HG02588 (cell line): ENCODE measurements around the gene ANGPTL2.

Source experiments
- ATAC-seq: cut with Tn5 transposase; IDR thresholded peaks from one replicate; pipeline ENCODE4 v1.9.1; 2021; ENCODE audit warnings: mild to moderate bottlenecking, moderate library complexity; ENCODE audit not compliant: unreplicated experiment

The ANGPTL2 gene

DNA sequence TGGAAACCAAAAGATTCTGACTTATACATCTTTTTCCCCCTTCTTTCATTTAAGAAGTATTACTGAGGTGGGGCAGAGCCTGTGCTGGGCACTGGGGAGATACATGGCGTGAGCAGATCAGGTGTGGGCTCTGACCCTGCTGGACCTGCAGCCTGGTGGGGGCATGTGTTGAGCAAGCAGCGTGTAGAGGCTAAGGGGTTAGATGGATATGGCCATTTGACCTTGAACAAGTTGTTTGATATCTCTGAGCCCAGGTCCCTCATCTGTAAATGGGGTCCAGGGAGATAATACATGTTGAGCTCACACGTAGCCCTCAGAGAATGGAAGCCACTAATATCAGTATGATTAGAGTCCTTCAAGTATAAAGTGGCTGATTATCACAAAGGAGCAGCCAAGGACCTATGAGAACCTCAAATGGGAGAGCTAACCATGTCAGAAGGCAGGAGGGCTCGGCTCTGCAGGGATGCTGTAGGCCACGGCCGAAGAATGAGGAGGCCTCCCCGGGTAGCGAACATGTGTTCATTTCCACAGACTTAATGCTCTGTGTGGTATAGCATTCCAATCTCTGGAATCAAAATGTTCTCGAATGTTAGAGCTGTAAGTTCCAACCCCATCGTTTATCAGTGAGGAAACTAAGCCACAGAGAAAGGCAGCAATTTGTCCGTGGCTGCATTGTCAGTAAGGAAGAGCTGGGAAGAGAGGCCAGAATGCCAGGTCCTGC is 15.4 kb upstream of the ANGPTL2 start:
- no peak for ATAC-seq

DNA sequence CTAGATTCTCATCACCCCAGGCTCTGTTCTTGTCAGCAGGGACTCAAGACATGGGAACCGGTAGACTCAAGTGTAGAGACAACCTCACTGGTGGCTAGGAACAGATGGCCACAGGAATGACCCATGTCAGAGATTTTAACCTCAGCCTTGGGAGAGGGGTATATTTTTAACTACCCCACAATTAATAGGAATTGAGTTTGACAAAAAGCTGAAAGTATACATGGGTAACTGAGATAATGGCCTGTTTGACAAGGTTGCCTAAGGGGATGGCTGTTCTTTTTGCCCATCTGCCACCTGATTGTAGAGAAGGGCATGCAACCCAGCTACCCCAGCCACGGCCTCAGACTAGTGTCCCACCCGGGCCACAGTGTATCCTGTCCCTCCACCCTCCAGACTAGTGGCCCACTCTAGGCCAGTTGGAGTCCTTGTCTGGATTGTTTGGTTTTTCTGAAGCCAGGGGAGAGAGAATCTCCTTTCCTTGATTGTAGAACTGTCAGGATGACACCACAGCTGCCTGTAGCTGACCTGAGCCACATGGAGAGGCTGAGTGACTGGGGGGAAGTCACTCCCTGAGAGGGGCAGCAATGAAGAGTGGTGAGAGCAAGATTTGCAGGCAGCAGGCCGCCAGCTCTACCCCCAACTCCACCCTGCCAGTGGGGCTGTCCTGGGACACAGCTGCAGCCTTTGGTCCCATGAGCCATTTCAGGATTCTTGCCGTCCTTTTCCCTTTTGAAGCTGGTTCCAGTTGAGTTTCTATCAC is 14.6 kb upstream of the ANGPTL2 start:
- no peak for ATAC-seq

DNA sequence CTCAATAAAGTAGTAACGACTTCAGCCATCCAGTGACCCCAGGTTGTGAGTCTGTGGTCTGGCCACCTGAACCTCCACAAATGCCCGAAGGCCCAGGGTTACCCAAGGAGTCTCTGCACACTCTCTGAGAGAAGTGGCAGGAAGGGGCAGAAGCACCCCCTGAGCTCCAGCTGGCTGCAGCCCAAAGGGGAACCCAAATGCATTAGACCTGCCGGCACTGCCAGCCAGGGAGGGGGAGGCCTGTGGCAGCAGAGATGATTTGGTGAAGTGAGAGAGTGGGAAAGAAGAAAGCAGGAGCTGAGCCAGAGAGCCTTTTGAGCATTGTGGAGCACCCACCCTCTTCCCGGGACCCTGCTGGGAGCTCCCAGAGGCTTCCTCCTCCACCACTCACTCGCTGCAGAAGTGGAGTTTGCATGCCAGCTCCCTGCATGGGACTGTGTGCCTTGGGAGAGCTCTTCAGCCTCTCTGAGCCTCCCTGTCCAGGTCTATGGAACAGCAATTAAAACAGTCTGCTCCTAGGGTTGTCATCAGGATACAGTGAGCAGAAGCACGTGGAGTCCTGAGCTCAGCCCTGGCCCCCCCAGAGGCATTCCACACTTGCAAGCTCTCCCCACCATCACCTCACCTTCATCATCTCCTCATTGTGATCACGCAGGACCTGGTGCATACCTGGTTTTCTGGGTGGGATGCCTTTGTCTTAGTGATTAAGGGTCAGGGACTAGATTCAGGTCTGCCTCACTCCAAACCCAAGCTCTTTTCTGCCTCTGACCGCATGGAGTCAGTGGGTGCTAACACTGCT is 13.8 kb upstream of the ANGPTL2 start:
- ATAC-seq = no peak

DNA sequence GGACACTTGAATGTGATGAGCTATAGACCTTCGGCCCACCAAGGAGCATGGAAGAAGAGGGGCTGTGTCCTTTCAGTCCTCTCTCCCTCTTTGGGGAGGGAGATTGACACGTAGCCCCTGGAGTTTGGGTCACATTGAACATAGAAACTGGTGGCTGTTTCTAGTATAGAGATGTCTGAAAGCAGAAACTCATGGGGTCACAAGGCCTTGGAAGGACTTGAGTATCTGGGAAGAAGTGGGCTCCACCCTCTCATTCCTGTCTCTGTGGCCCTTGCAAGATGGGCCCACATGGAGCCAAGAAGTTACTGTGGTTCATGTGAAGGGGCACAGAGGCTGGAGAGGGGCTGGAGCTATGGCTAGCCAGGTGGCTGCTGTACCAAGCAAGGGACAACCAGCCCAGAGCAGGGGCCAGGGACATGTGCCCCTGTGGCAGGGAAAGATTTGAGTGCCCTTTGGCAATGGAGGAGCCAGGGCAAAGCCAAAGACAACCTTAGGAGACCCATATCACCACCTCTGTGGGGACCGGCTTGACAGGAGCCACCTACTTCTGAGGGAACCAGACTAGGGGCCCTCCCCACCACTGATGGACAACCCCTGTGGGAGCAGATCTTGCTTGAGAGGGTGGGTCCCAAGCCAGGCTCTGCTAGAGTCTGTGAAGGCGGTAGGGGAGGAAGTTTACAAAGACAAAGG is 12.8 kb upstream of the ANGPTL2 start:
- no peak for ATAC-seq

DNA sequence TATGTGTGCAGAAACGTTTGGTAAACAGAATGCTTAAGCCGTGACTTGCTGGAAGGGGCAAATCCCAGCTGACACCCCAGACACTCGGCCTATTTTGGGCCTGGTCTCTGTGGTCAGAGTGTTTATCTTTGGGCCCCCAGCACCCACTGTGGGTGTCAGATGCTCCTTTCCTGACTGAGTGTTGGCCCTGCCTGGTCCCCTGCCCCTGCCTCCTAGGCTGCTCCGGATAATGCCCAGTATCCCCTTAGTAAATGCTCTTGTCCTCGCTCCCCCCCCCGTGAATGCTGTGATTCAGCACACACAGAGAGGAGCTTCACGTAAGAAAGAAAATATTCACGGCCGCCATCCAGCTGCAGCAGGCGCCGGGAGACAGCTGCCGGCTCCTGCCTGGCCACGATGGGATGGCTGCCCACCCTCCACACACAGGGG is 11.3 kb upstream of the ANGPTL2 start:
- ATAC-seq = no peak

DNA sequence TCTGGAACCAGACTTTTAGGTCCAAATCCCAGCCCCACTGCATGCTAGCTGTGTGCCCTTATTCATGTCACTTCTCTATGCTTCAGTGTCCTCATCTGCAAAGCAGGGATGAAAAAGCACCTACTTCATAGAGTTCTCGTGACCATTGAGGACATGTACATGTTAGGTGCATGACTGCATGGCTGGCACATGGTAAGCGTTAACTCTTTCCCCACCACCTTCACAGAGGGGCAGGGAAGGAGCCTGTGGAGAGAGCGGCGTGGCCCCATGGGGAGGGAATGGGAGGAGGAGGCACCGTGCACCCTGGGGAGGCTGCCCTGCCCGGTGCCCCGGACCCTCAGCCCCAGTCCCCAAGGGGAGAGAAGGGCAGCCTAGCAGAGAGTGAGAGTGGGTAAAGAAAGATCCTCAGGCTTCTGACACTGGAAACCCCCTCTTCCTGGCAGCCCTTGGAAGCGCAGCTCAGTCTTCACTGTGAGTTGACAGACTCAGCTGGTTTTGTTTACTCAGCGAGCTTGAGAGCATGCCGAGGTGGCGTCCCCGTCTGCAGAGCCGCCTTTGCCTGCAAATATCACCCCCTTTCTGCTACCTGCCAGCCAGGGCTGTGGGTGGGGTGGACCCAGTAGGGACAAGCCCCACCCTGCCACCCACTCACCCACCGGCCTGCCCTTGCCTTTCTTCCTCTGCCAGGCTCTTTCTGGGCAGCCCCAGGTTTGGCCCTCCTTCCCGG is 10.6 kb upstream of the ANGPTL2 start:
- no peak for ATAC-seq

DNA sequence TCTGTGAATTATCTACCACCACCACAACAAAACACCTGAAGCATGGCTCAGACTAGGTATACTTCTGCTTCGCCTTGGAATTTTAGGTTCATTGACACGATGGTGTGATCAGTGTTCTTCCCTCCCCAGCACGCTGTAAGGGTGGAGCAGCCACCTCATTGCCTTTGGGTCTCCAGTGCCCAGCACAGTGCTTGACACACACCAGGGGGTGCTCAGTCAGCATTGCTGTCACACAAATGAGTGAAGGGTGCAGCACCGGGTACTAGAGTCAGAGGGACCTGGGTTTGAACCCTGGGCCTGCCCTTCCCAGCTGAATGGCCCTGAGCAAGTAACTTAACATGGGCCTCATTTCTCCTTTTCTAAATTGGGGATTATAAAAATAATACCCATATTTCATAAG is 9.9 kb upstream of the ANGPTL2 start:
- no peak for ATAC-seq

DNA sequence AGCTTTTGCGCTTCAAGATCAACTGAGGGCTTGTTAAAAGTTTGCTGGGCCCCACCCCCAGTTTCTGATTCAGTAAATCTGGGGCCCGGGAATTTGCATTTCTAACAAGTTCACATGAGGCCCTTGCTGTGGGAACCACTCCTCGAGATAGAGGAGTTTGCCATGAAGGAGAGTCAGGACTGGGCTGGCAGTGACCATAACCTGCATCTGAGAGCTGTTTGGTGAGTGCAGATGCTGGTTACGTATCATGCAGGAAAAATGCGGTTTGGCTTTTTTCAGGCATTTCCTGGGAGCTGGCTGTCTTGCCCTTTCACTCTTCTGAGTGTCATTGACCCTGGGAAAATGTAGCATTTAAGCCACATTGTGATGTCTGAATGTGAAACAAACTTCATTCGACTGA is 9.4 kb upstream of the ANGPTL2 start:
- ATAC-seq = no peak

DNA sequence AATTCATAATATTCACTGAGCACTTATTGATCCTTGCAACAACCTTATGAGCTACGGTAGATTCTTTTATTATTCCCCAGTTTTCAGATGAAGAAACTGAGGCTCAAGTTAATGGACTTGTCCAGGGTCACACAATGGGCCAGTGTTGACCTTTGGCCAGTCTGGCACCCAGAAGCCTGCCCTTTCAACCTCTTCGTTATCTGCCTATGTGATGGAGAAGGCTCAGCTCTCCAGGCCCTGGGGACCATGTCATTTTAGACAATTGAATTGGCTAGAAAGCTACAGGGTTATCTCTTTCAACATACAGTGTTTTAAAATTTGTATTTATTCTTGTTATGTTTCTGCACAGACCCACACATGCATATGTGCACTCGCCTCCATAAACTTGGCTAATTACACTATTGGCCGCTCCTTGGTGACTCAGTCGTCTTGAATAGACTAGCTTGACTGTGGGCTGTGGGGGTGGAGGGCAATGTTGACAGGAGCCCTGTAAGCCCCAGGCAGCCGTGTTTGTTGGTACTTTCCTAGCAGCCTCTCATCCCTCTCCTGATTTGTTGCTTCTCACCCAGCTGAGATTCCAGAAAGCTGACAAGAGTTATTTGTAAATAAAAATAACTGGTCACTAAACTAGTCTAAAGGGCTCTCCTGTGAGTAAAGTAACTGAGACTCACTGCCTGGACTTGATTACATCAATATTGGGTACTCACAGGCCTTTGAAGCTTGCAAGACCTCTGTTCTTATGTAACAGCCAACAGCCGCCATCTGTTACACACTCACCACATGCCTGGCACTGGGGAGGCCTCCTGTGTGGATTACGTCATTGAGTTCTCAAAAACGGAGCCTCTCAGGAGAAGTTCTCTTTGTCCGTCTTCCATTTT is 8.5 kb upstream of the ANGPTL2 start:
- ATAC-seq = no peak

DNA sequence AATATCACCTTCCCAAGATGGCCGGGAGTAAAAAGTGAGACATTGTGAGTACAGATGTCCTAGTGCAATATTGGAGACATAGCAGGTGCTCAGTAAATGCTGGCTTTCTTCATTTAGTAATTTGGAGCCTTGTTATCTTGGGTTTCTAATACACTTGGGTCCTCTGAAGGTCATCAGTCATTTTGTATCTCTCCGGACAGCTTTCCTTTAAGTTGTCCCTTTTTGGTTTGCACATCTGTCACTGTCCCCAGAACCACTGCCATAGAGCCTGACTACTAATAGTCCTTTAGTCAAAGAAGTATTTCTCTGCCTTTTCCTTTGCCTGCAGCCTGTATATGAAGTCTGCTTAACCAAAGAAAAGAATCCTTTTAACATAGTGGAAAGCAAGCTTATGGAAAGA is 7.8 kb upstream of the ANGPTL2 start:
- ATAC-seq = no peak

DNA sequence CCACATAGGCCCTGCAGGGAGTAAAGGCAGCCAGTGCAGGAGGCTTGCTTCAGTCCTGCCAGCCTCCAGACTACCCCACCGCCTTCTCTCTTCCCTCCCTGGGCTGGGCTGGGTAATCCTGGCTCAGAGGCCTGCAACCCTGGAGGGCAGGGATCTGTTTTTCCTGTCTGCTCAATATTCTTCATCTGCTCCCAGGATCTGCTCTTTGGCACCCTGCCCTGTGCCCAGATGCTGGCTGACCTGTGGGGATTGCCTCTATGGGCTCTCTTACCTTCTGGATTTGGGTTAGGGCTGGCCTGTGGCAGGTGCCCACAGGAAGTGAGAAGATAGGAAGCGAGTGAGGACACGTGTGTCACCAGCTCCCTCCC is 7.3 kb upstream of the ANGPTL2 start:
- ATAC-seq = no peak

DNA sequence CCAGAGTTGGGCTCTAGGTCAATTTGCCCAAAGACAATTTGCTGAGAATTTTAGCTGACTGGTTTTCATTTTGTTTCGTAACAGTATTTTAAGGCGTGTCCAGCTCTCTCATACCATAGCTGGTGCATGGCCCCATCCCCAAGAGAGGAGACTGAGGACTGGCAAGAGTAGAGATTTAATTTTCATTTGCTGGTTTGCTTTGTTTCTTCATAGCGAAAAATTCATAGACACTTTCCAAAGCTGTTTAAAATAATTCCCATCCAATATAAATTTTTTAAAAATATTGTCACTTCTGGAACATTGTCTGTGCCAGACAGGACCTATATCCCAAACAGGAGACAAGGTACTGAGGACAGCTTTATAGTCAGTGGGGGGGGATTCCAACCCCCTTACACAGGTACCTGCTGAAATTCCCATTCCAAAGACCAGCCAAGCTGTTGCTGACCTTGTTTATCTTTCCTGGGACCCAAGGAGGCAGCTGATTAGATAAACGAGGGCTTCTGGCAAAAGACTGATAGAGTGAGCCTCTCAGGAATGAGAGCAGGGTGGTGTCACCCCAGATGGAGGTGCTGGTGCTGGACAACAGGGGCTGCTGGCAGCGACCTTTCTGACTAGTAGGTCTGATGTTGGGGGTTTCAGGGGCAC is 6.8 kb upstream of the ANGPTL2 start:
- ATAC-seq = no peak

DNA sequence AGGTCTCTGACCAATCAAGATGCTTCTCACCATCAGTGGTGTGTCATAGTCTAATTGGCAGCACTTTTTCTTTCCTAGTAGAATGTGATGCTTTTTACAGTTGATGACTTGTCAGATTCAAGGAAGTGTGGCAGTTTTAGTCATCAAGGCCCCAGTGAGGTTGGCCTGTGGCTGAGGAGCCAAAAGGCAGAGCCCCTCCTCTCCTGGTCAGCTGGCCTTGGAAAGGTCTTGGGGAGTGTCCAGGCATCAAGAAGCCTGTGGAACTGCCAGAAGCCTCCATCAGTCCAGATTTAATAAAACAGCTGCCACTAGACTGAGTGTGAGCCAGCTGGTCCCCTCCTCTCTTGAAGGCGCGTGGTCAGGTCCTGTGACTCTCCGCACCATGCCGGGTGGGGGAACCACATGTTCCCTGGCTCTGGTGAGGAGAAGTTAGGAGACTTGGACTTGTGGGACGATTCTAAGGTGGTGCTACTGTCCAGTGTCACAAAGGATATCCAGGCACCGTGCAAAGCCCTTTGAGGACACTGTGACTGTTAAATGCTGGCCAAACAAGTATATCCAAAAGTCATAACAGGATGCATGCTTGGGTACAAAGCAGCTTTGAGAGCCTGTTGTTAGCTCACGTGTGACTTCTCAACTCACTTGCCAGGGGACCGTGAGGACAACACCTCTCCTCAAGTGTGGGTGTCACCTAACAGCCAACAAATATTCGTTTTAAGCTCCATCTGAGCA is 6.1 kb upstream of the ANGPTL2 start:
- ATAC-seq = no peak

DNA sequence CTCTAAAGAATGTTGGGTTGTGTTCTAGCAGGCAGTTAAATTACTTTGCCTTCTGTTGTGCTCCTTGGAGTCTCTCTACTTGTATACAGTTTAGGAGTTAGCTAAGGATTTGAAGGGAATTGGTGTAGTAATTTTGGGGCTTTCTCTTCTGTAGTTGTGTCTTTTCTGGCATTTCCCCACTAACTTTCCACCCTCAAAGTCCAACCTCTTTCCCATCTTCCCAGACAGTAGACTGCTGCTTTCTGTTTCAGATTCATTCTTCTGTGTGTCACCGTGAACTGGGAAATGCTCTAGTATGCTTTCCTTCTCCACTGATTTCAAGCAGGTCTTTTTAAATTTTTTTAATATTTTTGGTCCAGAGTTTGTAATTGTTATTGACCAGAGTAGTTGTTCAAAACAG is 4.5 kb upstream of the ANGPTL2 start:
- ATAC-seq = no peak

DNA sequence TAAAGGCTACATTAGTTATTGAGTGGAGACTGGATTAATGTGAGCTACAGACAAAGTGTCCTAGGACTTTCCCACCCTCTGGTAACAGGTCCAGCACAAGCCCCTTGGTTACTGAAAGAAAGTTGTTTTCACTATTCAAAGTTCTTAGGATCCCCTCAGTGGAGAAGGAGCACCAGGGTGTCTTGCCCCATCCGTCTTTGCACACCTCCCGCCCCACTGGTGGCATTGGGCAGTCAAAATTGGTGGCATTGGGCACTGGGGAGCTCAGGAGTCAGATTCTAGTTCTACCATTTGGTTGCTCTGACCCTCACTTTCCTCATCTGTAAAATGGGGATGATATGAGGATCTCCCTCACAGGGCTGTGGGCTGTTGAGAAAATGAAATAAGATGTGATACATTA is 2.4 kb upstream of the ANGPTL2 start:
- ATAC-seq = no peak

DNA sequence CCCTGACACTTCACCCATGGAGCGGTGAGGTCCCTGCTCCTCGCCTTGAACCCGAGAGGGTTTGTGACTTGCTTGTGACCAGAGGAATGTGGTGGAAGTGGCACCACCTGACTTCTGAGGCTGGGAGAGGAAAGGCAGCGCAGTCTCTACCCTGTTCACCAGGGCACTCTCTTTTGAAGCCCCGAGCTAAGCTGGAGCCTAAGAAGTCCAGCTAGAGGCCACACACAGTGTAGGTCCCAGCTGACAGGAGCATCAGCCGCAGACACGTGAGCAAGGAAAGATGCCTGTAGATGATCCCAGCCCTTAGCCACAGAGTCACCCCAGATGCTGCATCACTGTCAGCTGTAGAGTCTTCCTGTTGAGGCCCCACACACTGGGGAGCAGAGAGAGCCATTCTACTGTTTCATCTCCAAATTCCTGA is 1.7 kb upstream of the ANGPTL2 start:
- ATAC-seq = no peak

DNA sequence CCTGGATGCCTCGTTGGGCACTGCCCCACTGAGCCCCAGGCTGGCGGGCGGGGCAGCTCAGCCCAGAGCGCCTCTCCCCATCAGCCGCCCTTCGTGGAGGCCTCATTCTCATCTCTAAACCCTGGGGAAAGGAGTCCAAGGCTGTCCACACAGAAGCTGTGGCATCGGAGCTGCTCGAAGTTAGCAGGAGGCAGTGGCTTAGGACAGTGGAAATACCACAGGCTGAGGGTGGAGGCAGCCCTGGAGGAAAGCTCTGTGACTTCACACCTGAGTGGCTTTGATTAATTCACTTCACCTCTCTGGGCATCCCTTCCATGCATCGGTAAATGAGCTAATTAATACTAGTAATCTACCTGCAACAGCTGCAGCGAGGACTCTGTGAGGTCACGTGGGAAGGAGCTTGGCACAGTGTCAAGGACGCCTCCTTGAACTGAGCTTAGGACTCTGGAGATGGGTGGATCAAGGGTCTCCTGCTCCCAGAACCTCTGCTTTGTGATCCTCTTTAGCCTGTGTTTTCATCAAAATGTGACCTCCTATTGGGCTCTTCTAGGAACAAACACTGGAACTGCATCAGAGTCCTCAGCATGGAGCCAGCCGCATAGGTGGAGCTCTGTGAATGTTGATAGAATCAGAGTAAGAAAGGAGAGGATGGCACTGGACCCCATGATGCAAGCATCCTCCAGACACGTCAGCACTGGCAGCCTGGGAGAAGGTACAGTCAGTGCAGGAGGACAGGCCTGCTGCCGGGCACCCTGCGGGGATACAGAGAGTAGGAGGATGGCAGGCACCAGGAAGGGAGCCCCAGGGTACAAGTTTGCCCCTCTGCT is 842 bp upstream of the ANGPTL2 start:
- ATAC-seq = no peak
